ENCODE measurements around the gene TEX12. TPM values are rescaled to one million over a fixed set of nuclear protein-coding genes. Genes with fewer than 3 reads are reported as not detected.

The TEX12 gene
- polyA plus RNA-seq, 3 donors = 0.43 TPM; not detected in 2

DNA sequence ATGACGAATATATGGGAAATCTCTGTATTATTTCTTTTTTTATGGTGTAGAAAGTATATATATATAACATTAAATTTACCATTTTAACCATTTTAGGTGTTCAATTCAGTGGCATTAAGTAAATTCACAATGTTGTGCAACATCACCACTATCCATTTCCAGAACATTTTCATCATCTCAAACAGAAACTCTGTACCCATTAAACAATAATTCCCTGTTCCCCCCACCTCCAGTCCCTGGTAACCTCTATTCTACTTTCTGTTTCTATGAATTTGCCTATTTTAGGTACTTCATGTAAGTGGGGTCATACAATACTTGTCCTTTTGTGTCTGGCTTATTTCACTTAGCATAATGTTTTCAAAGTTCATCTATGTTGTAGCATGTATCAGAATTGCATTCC, 43.7 kb downstream of the TEX12 start:
- Mint-ChIP-seq H3K27ac (no peak overlapping the region), H3K27me3 (ENCODE audit: low read depth in 3 of 3) (peaks cover 0 to 8% (median 0%) of the 10 kb centered on the region in 3 donors), H3K4me3 (no peak overlapping the region), H3K9me3 (peaks cover 0 to 1% (median 0%) of the 10 kb centered on the region in 7 donors), H3K36me3 (no peaks in the 10 kb centered on the region), H3K4me1 (peaks cover 23% of the 10 kb centered on the region)
- intact Hi-C loops (cut with micrococcal nuclease) = loop anchor here (10.0 kb wide), 3 partner anchors 344 to 1324 kb away; no protein-coding TSS in a partner anchor
- H3K27ac ChIP-seq (ENCODE audit: low read depth in 1 of 2, low read length in 2 of 2) = no peak overlapping the region
- H3K4me1 ChIP-seq (ENCODE audit: control insufficient read depth in 1 of 2, insufficient read depth in 2 of 2, low read length in 2 of 2) = no peaks in the 10 kb centered on the region
- no peaks in the 10 kb centered on the region for H3K9me3 ChIP-seq (replicated peaks in 1 of 2; ENCODE audit: control insufficient read depth in 1 of 2, insufficient read depth in 1 of 2, low read length in 2 of 2)
- no peaks in the 10 kb centered on the region for H3K36me3 ChIP-seq (replicated peaks in 1 of 2; ENCODE audit: control insufficient read depth in 1 of 2, insufficient read depth in 2 of 2, low read length in 2 of 2)
- no peaks in the 10 kb centered on the region for H4K20me1 ChIP-seq (ENCODE audit: insufficient read depth, low read length)
- TF ChIP-seq, protein P1, sequence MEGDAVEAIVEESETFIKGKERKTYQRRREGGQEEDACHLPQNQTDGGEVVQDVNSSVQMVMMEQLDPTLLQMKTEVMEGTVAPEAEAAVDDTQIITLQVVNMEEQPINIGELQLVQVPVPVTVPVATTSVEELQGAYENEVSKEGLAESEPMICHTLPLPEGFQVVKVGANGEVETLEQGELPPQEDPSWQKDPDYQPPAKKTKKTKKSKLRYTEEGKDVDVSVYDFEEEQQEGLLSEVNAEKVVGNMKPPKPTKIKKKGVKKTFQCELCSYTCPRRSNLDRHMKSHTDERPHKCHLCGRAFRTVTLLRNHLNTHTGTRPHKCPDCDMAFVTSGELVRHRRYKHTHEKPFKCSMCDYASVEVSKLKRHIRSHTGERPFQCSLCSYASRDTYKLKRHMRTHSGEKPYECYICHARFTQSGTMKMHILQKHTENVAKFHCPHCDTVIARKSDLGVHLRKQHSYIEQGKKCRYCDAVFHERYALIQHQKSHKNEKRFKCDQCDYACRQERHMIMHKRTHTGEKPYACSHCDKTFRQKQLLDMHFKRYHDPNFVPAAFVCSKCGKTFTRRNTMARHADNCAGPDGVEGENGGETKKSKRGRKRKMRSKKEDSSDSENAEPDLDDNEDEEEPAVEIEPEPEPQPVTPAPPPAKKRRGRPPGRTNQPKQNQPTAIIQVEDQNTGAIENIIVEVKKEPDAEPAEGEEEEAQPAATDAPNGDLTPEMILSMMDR (IDR thresholded peaks at IDR 0.05) = no peak
- no peak for DNase-seq
- H2AFZ ChIP-seq (ENCODE audit: insufficient read depth, low read depth, low read length, poor library complexity, severe bottlenecking) = no peak overlapping the region
- no CpG with 5 or more reads among the region's 1 CpG for WGBS (ENCODE audit: insufficient coverage)
- H3K9ac ChIP-seq (ENCODE audit: insufficient read depth, low read length, poor library complexity, severe bottlenecking) = no peak overlapping the region
- no peaks in the 10 kb centered on the region for H3K79me2 ChIP-seq (ENCODE audit: insufficient read depth, low read length)
- H3K27me3 ChIP-seq (ENCODE audit: control insufficient read depth in 2 of 2, insufficient read depth in 2 of 2, low read length in 2 of 2) = no peaks in the 10 kb centered on the region
- H3K4me3 ChIP-seq (replicated peaks in 1 of 3; ENCODE audit: low read depth in 2 of 3, low read length in 3 of 3) = no peak overlapping the region
- H3K4me2 ChIP-seq (replicated peaks; ENCODE audit: extremely low read depth, low read length, poor library complexity, severe bottlenecking) = no peak overlapping the region

DNA sequence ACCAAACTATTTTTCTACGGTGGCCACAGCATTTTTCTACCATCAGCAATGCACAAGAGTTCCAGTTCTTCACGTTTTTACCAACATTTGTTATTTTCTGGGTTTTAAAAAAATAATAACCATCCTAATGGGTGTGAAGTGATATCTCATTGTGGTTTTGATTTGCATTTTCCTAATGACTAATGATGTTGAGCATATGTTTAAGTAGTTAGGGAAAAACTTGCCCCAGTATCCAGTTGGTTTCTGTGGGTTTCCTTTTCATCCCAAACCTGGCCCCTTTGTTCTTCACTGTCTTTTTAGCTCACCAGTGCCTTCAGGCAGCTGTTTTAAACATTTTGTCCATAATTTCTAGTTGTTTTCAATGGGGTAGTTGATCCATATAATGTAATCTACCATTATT, 44.4 kb downstream of the TEX12 start:
- no peaks in the 10 kb centered on the region for H4K20me1 ChIP-seq (ENCODE audit: insufficient read depth, low read length)
- peaks cover 23% of the 10 kb centered on the region for H3K4me1 Mint-ChIP-seq
- H3K27ac ChIP-seq (ENCODE audit: low read depth in 1 of 2, low read length in 2 of 2) = no peak overlapping the region
- H3K9me3 ChIP-seq (replicated peaks in 1 of 2; ENCODE audit: control insufficient read depth in 1 of 2, insufficient read depth in 1 of 2, low read length in 2 of 2) = no peaks in the 10 kb centered on the region
- no peak overlapping the region for H3K27ac Mint-ChIP-seq
- no peaks in the 10 kb centered on the region for H3K4me1 ChIP-seq (ENCODE audit: control insufficient read depth in 1 of 2, insufficient read depth in 2 of 2, low read length in 2 of 2)
- DNase-seq = no peak
- H3K36me3 ChIP-seq (replicated peaks in 1 of 2; ENCODE audit: control insufficient read depth in 1 of 2, insufficient read depth in 2 of 2, low read length in 2 of 2) = no peaks in the 10 kb centered on the region
- no peaks in the 10 kb centered on the region for H3K79me2 ChIP-seq (ENCODE audit: insufficient read depth, low read length)
- no peak overlapping the region for H3K4me2 ChIP-seq (replicated peaks; ENCODE audit: extremely low read depth, low read length, poor library complexity, severe bottlenecking)
- TF ChIP-seq, protein P1 (IDR thresholded peaks at IDR 0.05) = no peak
- H3K9me3 Mint-ChIP-seq = peaks cover 0 to 1% (median 0%) of the 10 kb centered on the region in 7 donors
- no peak overlapping the region for H3K9ac ChIP-seq (ENCODE audit: insufficient read depth, low read length, poor library complexity, severe bottlenecking)
- H2AFZ ChIP-seq (ENCODE audit: insufficient read depth, low read depth, low read length, poor library complexity, severe bottlenecking) = no peak overlapping the region
- intact Hi-C loops (cut with micrococcal nuclease) = loop anchor here (10.0 kb wide), 3 partner anchors 343 to 1323 kb away; no protein-coding TSS in a partner anchor
- no peak overlapping the region for H3K4me3 ChIP-seq (replicated peaks in 1 of 3; ENCODE audit: low read depth in 2 of 3, low read length in 3 of 3)
- WGBS (ENCODE audit: insufficient coverage) = no CpG with 5 or more reads among the region's 2 CpGs
- H3K27me3 Mint-ChIP-seq (ENCODE audit: low read depth in 3 of 3) = peaks cover 0 to 8% (median 0%) of the 10 kb centered on the region in 3 donors
- H3K4me3 Mint-ChIP-seq = no peak overlapping the region
- H3K27me3 ChIP-seq (ENCODE audit: control insufficient read depth in 2 of 2, insufficient read depth in 2 of 2, low read length in 2 of 2) = no peaks in the 10 kb centered on the region
- H3K36me3 Mint-ChIP-seq = no peaks in the 10 kb centered on the region

All from CD14-positive monocyte (primary cell).